ENCODE data around the gene B9D1. TPM values are rescaled to one million over a fixed set of nuclear protein-coding genes. Genes with fewer than 3 reads are reported as not detected.
"Not testable (repeated sequence)": the region's sequence is repeated elsewhere in the genome, so short reads cannot be mapped to it uniquely, and the experiment has no call there.

The B9D1 gene
- total RNA-seq, 1 donor from 2014 or later, result 26.2 TPM

- Mint-ChIP-seq H3K36me3 (peaks cover 8% of the 10 kb centered on the region), H3K27me3 (ENCODE audit: low read depth) (no peaks in the 10 kb centered on the region), H3K27ac (no peak overlapping the region), H3K4me3 (no peak overlapping the region), H3K9me3 (no peaks in the 10 kb centered on the region), H3K4me1 (peaks cover 17% of the 10 kb centered on the region)
- no peak for TF ChIP-seq CTCF (IDR thresholded peaks at IDR 0.05; ENCODE audit: unreplicated experiment)
- DNase-seq (ENCODE audit: low spot score in 2 of 2, unreplicated experiment in 2 of 2), result no peak
These were observed 5.2 kb downstream of the B9D1 start for GRCh38 chr17:19357351-19357750.

- H3K27ac Mint-ChIP-seq, result no peak overlapping the region
- H3K27me3 Mint-ChIP-seq (ENCODE audit: low read depth), result no peaks in the 10 kb centered on the region
- no peak overlapping the region for H3K4me3 Mint-ChIP-seq
- H3K36me3 Mint-ChIP-seq, result peaks cover 13% of the 10 kb centered on the region
- DNase-seq (ENCODE audit: low spot score in 2 of 2, unreplicated experiment in 2 of 2), result no peak
- peaks cover 8% of the 10 kb centered on the region for H3K4me1 Mint-ChIP-seq
- no peaks in the 10 kb centered on the region for H3K9me3 Mint-ChIP-seq
- no peak for TF ChIP-seq CTCF (IDR thresholded peaks at IDR 0.05; ENCODE audit: unreplicated experiment)
These were observed 7.8 kb downstream of the B9D1 start for GRCh38 chr17:19354748-19355147.

GRCh38 chr17:19353401-19353800, 9.1 kb downstream of the B9D1 start:
- H3K36me3 Mint-ChIP-seq, result peaks cover 13% of the 10 kb centered on the region
- H3K27ac Mint-ChIP-seq; H3K4me3 Mint-ChIP-seq; DNase-seq (ENCODE audit: low spot score in 2 of 2, unreplicated experiment in 2 of 2); H3K27me3 Mint-ChIP-seq (ENCODE audit: low read depth); H3K9me3 Mint-ChIP-seq; H3K4me1 Mint-ChIP-seq: not testable (repeated sequence)

GRCh38 chr17:19348806-19349205, 13.7 kb downstream of the B9D1 start:
- no peak overlapping the region for H3K27ac Mint-ChIP-seq

GRCh38 chr17:19348081-19348650, 14.4 kb downstream of the B9D1 start:
- H3K36me3 Mint-ChIP-seq, result peaks cover 6% of the 10 kb centered on the region
- no peak overlapping the region for H3K4me3 Mint-ChIP-seq
- DNase-seq (ENCODE audit: low spot score in 2 of 2, unreplicated experiment in 2 of 2), result no peak
- H3K9me3 Mint-ChIP-seq, result no peaks in the 10 kb centered on the region
- no peak for TF ChIP-seq CTCF (IDR thresholded peaks at IDR 0.05; ENCODE audit: unreplicated experiment)
- no peak overlapping the region for H3K27ac Mint-ChIP-seq
- H3K27me3 Mint-ChIP-seq (ENCODE audit: low read depth), result no peaks in the 10 kb centered on the region
- peaks cover 7% of the 10 kb centered on the region for H3K4me1 Mint-ChIP-seq

More at GRCh38 chr17:19348806-19349205, 13.7 kb downstream of the B9D1 start:
- Mint-ChIP-seq H3K4me3 (no peak overlapping the region), H3K4me1 (peaks cover 7% of the 10 kb centered on the region), H3K27me3 (ENCODE audit: low read depth) (no peaks in the 10 kb centered on the region), H3K36me3 (peaks cover 6% of the 10 kb centered on the region), H3K9me3 (no peaks in the 10 kb centered on the region)
- TF ChIP-seq CTCF (IDR thresholded peaks at IDR 0.05; ENCODE audit: unreplicated experiment), result no peak
- DNase-seq (ENCODE audit: low spot score in 2 of 2, unreplicated experiment in 2 of 2), result no peak

- Mint-ChIP-seq H3K4me1 (peaks cover 7% of the 10 kb centered on the region), H3K27me3 (ENCODE audit: low read depth) (no peaks in the 10 kb centered on the region), H3K36me3 (peaks cover 6% of the 10 kb centered on the region), H3K9me3 (no peaks in the 10 kb centered on the region), H3K27ac (peak overlapping the region; percentile 62), H3K4me3 (no peak overlapping the region)
- TF ChIP-seq CTCF (IDR thresholded peaks at IDR 0.05; ENCODE audit: unreplicated experiment), result no peak
- no peak for DNase-seq (ENCODE audit: low spot score in 2 of 2, unreplicated experiment in 2 of 2)
These were observed 15.0 kb downstream of the B9D1 start for GRCh38 chr17:19347323-19348080.
